Neural progenitor cell (in vitro differentiated cells): ENCODE data around the gene NBEA.

ENCODE experiments used
- EZH2phosphoT487 ChIP-seq: fragments of 200-600 bp; sonication (generic); IDR thresholded peaks from 2 replicates; pipeline ENCODE4 v1.6.1; 2017; ENCODE audit warnings: antibody characterized with exemption
- TF ChIP-seq, protein P1 (sequence below): fragments of 200-600 bp; sonication (generic); IDR thresholded peaks from 2 replicates; pipeline ENCODE4 v1.5.1; 2017; ENCODE audit warnings: antibody characterized with exemption, mild to moderate bottlenecking

DNA sequence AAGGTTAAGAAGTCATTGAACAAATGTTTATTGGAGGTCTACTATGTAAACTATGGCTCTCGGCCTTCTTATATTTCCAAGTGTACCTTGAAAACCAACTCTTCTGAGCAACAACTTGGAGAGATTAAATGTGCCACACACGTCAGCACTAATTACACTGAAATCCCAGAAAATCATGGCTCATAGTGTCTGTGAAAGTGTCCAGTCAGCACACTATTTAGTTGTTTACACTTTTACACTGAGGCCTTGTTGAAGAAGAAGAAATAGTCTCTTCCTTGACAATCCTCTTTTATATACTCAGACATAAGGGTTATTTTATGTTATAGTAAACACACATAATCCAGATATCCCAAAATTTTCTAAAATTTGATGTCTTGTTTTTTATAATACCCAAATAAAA is 30.9 kb upstream of the NBEA start:
- no peak for TF ChIP-seq EZH2phosphoT487
- TF ChIP-seq, protein P1, sequence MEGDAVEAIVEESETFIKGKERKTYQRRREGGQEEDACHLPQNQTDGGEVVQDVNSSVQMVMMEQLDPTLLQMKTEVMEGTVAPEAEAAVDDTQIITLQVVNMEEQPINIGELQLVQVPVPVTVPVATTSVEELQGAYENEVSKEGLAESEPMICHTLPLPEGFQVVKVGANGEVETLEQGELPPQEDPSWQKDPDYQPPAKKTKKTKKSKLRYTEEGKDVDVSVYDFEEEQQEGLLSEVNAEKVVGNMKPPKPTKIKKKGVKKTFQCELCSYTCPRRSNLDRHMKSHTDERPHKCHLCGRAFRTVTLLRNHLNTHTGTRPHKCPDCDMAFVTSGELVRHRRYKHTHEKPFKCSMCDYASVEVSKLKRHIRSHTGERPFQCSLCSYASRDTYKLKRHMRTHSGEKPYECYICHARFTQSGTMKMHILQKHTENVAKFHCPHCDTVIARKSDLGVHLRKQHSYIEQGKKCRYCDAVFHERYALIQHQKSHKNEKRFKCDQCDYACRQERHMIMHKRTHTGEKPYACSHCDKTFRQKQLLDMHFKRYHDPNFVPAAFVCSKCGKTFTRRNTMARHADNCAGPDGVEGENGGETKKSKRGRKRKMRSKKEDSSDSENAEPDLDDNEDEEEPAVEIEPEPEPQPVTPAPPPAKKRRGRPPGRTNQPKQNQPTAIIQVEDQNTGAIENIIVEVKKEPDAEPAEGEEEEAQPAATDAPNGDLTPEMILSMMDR = no peak
